Measurements from ENCODE around the gene PCDH1.

GRCh38 chr5:141865406-141865805, 12.8 kb downstream of the PCDH1 start:
- TF ChIP-seq CTCF (conservative IDR thresholded peaks at IDR 0.05; ENCODE audit: low read depth, low read length) = no peak
- no peak for TF ChIP-seq EZH2 (IDR thresholded peaks at IDR 0.05; ENCODE audit: borderline replicate concordance, low read depth, low read length, poor library complexity, severe bottlenecking)

Measured in A673 (cell line).